ENCODE results near the gene CREB3L4. TPM values are rescaled to one million over a fixed set of nuclear protein-coding genes. Genes with fewer than 3 reads are reported as not detected.
A peak's percentile ranks its signal among the peaks of the same experiment; 100 is the strongest.

CREB3L4 gene
- total and polyA plus RNA-seq, 4 donors = 4.4 to 10.3 (median 8.8) TPM

DNA sequence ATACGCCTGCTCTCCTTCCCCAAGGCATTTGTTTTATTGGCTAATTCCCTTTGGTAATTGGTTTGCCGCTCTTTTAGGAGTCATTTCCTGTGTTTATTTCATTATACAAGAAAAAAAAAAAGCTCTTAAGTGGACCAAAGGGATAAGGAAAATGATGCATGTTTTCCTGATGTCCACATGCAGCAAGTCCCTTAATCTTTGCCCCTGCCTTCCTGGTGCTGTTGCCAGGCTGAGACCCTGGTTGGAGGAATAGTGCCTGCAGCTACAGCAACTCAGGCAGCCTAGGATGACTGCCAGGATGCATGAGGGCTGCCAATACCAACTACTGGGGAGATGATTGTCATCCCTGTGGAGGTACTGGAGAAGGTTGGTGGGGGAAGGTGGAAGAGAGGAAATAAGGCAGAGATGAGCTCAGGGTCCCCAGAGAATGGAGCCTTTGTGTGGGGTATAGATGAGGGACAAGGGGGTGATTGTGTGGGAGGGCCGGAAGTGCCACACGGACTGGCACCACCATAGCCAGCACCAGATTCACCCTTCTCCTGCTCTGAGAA lies 38.8 kb upstream of the CREB3L4 start:
- 74% methylated on average over 4 of the region's 4 CpGs for WGBS
- H3K27ac ChIP-seq (ENCODE audit: low read depth in 1 of 2, low read length in 2 of 2) = peak overlapping the region in 1 of 2 donors; percentile 50

More for the DNA sequence above, 38.8 kb upstream of the CREB3L4 start:
- Histone ChIP-seq H3K9ac (ENCODE audit: low read depth in 1 of 2, low read length in 2 of 2) (no peak overlapping the region), H3K4me3 (ENCODE audit: low read depth in 1 of 3, low read length in 3 of 3) (no peak overlapping the region), H3K4me1 (ENCODE audit: control insufficient read depth in 4 of 4, insufficient read depth in 4 of 4, low read length in 3 of 4) (peaks cover 2 to 5% (median 3%) of the 10 kb centered on the region in 4 donors), H3K9me3 (ENCODE audit: control insufficient read depth in 4 of 4, low read length in 3 of 4) (no peaks in the 10 kb centered on the region), H3K27me3 (ENCODE audit: control insufficient read depth in 4 of 4, insufficient read depth in 4 of 4, low read length in 3 of 4) (no peaks in the 10 kb centered on the region), H3K36me3 (ENCODE audit: control insufficient read depth in 4 of 4, insufficient read depth in 3 of 4, low read depth in 1 of 4, low read length in 3 of 4) (peaks cover 4 to 37% (median 16%) of the 10 kb centered on the region in 4 donors)
- no peak for DNase-seq (ENCODE audit: low spot score)
- TF ChIP-seq RAD21 (IDR thresholded peaks at IDR 0.05) (no peak), FOXA2 (IDR thresholded peaks at IDR 0.05) (no peak), NR2F2 (IDR thresholded peaks at IDR 0.05) (no peak), GABPA (IDR thresholded peaks at IDR 0.05 in 1 of 2, conservative IDR thresholded peaks at IDR 0.05 in 1 of 2) (no peak), TAF1 (conservative IDR thresholded peaks at IDR 0.05) (no peak), FOXA1 (IDR thresholded peaks at IDR 0.05) (no peak), HNF4A (conservative IDR thresholded peaks at IDR 0.05) (no peak), CTCF (IDR thresholded peaks at IDR 0.05; ENCODE audit: low read depth, low read length, missing input control) (no peak), EGR1 (IDR thresholded peaks at IDR 0.05; ENCODE audit: low read depth in 2 of 2) (no peak)
- TF ChIP-seq, protein P1, sequence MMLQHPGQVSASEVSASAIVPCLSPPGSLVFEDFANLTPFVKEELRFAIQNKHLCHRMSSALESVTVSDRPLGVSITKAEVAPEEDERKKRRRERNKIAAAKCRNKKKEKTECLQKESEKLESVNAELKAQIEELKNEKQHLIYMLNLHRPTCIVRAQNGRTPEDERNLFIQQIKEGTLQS (IDR thresholded peaks at IDR 0.05) = no peak
- TF ChIP-seq, protein P2, sequence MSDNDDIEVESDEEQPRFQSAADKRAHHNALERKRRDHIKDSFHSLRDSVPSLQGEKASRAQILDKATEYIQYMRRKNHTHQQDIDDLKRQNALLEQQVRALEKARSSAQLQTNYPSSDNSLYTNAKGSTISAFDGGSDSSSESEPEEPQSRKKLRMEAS (IDR thresholded peaks at IDR 0.05) = no peak
- TF ChIP-seq, protein P3, sequence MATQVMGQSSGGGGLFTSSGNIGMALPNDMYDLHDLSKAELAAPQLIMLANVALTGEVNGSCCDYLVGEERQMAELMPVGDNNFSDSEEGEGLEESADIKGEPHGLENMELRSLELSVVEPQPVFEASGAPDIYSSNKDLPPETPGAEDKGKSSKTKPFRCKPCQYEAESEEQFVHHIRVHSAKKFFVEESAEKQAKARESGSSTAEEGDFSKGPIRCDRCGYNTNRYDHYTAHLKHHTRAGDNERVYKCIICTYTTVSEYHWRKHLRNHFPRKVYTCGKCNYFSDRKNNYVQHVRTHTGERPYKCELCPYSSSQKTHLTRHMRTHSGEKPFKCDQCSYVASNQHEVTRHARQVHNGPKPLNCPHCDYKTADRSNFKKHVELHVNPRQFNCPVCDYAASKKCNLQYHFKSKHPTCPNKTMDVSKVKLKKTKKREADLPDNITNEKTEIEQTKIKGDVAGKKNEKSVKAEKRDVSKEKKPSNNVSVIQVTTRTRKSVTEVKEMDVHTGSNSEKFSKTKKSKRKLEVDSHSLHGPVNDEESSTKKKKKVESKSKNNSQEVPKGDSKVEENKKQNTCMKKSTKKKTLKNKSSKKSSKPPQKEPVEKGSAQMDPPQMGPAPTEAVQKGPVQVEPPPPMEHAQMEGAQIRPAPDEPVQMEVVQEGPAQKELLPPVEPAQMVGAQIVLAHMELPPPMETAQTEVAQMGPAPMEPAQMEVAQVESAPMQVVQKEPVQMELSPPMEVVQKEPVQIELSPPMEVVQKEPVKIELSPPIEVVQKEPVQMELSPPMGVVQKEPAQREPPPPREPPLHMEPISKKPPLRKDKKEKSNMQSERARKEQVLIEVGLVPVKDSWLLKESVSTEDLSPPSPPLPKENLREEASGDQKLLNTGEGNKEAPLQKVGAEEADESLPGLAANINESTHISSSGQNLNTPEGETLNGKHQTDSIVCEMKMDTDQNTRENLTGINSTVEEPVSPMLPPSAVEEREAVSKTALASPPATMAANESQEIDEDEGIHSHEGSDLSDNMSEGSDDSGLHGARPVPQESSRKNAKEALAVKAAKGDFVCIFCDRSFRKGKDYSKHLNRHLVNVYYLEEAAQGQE (IDR thresholded peaks at IDR 0.05) = no peak
- TF ChIP-seq, protein P4, sequence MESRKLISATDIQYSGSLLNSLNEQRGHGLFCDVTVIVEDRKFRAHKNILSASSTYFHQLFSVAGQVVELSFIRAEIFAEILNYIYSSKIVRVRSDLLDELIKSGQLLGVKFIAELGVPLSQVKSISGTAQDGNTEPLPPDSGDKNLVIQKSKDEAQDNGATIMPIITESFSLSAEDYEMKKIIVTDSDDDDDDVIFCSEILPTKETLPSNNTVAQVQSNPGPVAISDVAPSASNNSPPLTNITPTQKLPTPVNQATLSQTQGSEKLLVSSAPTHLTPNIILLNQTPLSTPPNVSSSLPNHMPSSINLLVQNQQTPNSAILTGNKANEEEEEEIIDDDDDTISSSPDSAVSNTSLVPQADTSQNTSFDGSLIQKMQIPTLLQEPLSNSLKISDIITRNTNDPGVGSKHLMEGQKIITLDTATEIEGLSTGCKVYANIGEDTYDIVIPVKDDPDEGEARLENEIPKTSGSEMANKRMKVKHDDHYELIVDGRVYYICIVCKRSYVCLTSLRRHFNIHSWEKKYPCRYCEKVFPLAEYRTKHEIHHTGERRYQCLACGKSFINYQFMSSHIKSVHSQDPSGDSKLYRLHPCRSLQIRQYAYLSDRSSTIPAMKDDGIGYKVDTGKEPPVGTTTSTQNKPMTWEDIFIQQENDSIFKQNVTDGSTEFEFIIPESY (IDR thresholded peaks at IDR 0.05) = no peak
